HUES6 (cell line): Measurements from ENCODE around the gene CA12.

Experiments used
- H3K27ac ChIP-seq: 2 replicates; pipeline ENCODE4 v1.7.0; 2013; ENCODE audit warnings: low read depth, mild to moderate bottlenecking, low read length, inconsistent platforms
- H3K27me3 ChIP-seq: 2 replicates; pipeline ENCODE4 v1.6.1; 2013; ENCODE audit warnings: low read length; ENCODE audit not compliant: control insufficient read depth, insufficient read depth
- H3K36me3 ChIP-seq: 2 replicates; pipeline ENCODE4 v1.6.1; 2013; ENCODE audit warnings: low read length; ENCODE audit not compliant: control insufficient read depth, insufficient read depth
- H3K4me1 ChIP-seq: 2 replicates; pipeline ENCODE4 v1.6.1; 2013; ENCODE audit warnings: low read length; ENCODE audit not compliant: control insufficient read depth, insufficient read depth
- H3K4me3 ChIP-seq: 2 replicates; pipeline ENCODE4 v1.5.1; 2013; ENCODE audit warnings: low read depth, low read length
- H3K9ac ChIP-seq: one replicate; pipeline ENCODE4 v1.6.1; 2013; ENCODE audit warnings: mild to moderate bottlenecking, low read length
- H3K9me3 ChIP-seq: 2 replicates; pipeline ENCODE4 v1.6.1; 2013; ENCODE audit warnings: low read depth, low read length; ENCODE audit not compliant: control insufficient read depth, insufficient read depth

The CA12 gene

DNA sequence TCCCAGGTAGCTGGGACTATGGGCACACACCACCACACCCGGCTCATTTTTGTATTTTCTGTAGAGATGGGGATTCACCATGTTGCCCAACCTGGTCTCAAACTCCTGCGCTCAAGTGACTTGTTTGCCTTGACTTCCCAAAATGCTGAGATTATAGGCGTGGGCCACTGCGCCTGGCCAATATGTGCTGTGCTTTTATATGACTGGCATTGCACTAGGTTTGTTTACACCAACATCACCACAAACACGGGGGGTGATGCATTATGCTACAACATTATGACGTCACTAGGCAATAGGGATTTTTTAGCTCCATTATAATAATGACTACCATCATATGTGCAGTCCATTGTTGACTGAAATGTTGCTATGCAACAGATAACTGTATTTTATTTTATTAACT, 97.3 kb downstream of the CA12 start:
- no peak overlapping the region for H3K9ac ChIP-seq
- H3K36me3 ChIP-seq, result no peaks in the 10 kb centered on the region
- H3K27ac ChIP-seq, result no peak overlapping the region
- no peaks in the 10 kb centered on the region for H3K9me3 ChIP-seq
- no peaks in the 10 kb centered on the region for H3K27me3 ChIP-seq
- H3K4me1 ChIP-seq, result no peaks in the 10 kb centered on the region
- H3K4me3 ChIP-seq, result no peak overlapping the region

DNA sequence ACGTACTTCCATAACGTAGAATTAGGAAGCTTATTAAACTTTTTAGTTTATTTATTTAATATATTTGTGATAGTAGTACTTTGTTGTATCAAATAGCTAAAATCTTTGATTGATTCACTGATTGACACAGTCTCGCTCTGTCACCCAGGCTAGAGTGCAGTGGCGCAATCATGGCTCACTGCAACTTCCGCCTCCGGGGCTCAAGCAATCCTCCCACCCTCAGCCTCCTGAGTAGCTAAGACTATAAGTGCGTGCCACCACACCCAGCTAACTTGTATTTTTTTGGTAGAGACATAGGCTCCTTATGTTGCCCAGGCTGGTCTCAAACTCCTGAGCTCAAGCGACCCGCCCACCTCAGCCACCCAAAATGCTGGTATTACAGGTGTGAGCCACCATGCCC, 98.5 kb downstream of the CA12 start:
- Histone ChIP-seq H3K4me1 (peaks cover 3% of the 10 kb centered on the region; the same call in 1 of the 2 replicates), H3K4me3 (no peak overlapping the region), H3K9me3 (no peaks in the 10 kb centered on the region), H3K27ac (no peak overlapping the region), H3K27me3 (peaks cover 2% of the 10 kb centered on the region), H3K36me3 (no peaks in the 10 kb centered on the region), H3K9ac (no peak overlapping the region)

DNA sequence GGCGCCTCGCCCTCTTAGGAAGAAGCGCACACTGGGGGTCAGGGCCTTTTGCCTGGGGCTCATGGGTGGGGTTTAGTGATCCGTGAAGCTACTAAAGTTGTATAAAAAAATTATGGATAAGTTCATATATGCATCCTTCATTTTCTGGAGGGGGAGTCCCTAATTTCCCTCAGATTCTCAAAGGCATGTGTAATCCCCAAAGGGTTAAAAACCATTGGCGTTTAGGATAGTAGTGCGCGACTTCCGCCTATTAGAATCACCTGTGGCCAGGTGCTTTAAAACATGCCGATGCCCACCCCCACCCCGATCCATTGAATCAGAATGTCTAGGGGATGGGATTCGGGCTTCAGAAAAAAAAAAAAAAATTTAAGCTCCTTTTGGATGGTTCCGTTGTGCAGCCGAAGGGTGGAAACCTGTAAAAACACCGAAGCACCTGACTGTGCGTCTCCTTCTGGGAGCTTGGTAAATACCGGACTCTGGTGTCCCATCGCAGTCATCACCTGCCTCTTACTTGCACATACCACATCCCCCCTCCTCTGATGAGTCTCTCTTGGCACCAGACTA, 103.7 kb downstream of the CA12 start:
- Histone ChIP-seq H3K9me3 (no peaks in the 10 kb centered on the region), H3K27ac (no peak overlapping the region), H3K36me3 (no peaks in the 10 kb centered on the region), H3K9ac (peak overlapping the region; percentile 63), H3K27me3 (peaks cover 10% of the 10 kb centered on the region), H3K4me3 (peak overlapping the region; percentile 95), H3K4me1 (peaks cover 15% of the 10 kb centered on the region)

DNA sequence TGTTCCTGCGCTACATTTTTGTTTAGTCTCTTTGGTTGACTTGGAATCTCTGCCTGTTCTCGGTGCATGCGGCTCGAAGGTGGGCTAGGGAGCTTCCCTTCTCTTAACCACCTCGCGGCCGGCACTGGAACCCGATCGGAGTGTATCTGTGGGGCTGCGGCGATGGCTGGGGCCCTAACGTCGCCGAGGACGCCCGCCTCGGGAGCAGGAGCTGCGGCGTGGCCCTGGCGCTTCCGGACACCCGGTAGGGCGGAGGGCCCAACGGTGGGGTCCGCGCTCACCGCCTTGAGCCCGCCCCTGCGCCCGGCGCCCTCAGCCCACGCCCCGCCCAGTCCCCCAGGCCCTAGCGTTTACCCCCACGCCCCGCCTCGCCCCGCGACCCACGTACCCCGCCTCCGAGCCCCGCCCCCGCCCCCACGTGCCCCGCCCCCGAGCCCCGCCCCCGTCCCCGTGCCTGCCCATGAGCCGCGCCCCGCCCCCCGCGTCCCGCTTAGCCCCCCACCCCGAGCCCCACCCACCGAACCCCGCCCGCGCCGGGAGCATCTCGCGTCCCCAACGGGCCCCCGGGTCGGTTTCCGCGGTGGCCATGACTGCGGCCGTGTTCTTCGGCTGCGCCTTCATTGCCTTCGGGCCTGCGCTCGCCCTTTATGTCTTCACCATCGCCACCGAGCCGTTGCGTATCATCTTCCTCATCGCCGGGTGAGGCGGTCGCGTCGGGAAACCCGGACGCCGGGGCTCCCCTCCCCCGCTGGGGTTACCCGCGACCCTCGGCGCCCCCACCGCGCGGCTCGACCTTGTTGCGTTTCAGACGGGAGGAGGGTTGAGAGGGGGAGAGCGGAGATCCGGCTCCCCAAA, 104.4 kb downstream of the CA12 start, which contains the start of gene APH1B:
Gene APH1B (plus strand): TSS at position 568 of the 855 bp plus-strand sequence. CDS start 19 bp downstream, at position 587.
- Histone ChIP-seq H3K27me3 (peaks cover 10% of the 10 kb centered on the region), H3K36me3 (no peaks in the 10 kb centered on the region), H3K4me3 (peak within 1 kb of the TSS; percentile 95), H3K27ac (no peak within 1 kb of the TSS), H3K4me1 (peaks cover 15% of the 10 kb centered on the region), H3K9me3 (peaks cover 3% of the 10 kb centered on the region; the same call in 1 of the 2 replicates), H3K9ac (peak within 1 kb of the TSS; percentile 71)

DNA sequence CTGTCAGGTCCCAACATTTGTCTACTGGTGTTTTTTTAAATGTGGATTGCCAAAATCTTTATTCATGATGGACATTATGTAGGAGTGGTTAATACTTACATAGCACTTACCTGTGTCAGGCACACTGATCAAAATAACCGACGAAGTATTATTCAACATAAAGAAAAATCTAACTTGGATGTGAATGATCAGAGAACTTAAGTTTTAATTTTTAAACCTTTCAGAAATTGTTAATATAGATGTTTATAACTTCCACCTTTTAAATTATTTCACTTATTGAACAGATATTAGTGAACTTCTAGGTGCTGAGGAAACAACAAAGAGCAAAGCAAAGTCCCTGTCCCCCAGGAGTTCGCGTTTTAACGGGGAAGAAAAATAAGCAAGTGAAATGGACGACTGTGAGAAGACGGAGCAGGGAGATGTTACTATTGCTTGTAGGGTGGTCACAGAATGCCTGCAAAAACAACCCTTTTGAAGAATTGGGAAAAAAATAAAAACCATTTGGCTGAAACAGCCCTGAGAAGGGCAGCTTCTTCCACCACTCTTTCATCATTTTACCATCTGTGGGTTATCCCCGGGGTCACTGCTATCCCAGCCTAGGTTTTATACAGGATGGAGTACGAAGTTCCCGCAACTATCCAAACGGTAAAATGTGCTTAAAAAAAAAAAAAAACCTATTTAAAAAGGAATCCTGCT, 105.2 kb downstream of the CA12 start:
- H3K27me3 ChIP-seq, result peaks cover 10% of the 10 kb centered on the region
- H3K4me3 ChIP-seq, result peak overlapping the region; percentile 71
- H3K4me1 ChIP-seq, result peaks cover 15% of the 10 kb centered on the region
- no peak overlapping the region for H3K27ac ChIP-seq
- no peaks in the 10 kb centered on the region for H3K36me3 ChIP-seq
- H3K9ac ChIP-seq, result peak overlapping the region; percentile 71
- peaks cover 3% of the 10 kb centered on the region; the same call in 1 of the 2 replicates for H3K9me3 ChIP-seq

DNA sequence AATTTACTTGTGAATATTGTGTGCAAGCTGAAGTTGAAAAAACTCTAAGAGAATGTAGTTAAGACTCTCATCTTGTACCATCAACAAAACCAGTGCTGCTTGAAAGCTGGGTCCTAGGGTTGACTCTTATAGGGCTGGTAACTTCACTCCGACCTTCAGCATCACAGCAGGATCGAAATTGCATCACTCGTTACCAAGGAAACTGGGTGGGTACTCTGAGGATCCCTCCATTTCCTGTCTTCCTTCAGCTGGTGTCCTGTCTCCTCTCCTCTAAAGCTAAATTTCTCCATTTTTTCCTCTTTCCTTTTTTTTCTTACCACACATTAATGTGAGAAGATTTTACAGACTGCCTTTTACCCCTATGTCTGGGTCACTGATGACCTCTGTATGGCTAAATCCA, 107.2 kb downstream of the CA12 start:
- peaks cover 15% of the 10 kb centered on the region for H3K4me1 ChIP-seq
- no peak overlapping the region for H3K9ac ChIP-seq
- no peak overlapping the region for H3K4me3 ChIP-seq
- no peak overlapping the region for H3K27ac ChIP-seq
- no peaks in the 10 kb centered on the region for H3K36me3 ChIP-seq
- H3K27me3 ChIP-seq, result peaks cover 10% of the 10 kb centered on the region
- H3K9me3 ChIP-seq, result peaks cover 3% of the 10 kb centered on the region; the same call in 1 of the 2 replicates
